GM08714 (cell line): Measurements from ENCODE around the gene ZNF775.

Experiments
- H3K4me3 ChIP-seq: fragments of 200-500 bp; sonication (Bioruptor generic); 2 replicates; pipeline ENCODE4 v1.5.1; 2014; ENCODE audit warnings: mild to moderate bottlenecking, low read length, inconsistent platforms
- ZNF274 ChIP-seq: IDR thresholded peaks from 2 replicates; pipeline ENCODE4 v1.6.1; 2012; ENCODE audit warnings: mild to moderate bottlenecking, low read depth, low read length

Gene ZNF775

DNA sequence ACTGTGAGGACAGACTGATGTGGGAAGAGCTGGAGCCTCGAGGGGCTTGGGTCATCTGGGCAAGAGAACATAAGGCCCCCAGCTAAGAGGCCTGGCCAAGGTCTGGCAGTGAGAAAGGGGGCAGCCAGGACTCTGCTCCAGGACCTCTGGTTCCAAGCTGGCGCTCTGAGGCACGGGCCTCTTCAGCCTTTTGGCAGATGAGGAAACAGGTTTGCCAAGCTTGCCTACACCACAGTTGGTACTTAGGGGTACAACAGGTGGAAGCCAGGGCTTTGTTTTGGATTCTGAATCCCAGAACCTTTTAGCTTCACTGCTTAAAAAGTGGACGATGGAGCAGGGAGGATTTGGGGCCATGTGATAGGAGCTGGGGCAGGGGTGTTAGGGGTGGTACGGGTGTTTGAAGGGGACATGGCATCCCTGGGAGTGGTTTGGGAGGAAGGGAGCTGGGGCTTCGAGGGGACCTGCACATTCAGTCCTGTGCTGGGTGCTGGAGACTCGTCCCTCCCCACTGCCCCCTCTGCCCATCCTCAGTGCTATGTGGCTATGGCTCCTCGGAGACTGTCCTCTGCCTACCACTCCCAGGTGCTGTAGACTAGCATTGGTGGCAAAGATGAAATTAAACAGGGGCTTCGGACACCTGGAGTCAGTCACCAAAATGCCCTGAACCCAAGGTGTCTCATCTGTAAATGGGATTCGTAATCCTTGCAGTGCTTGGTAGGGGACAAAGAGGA, 30.3 kb downstream of the ZNF775 start:
- no peak for TF ChIP-seq ZNF274
- no peak overlapping the region for H3K4me3 ChIP-seq

GRCh38 chr7:150410131-150410530, 31.0 kb downstream of the ZNF775 start:
- H3K4me3 ChIP-seq, result no peak overlapping the region
- no peak for TF ChIP-seq ZNF274

DNA sequence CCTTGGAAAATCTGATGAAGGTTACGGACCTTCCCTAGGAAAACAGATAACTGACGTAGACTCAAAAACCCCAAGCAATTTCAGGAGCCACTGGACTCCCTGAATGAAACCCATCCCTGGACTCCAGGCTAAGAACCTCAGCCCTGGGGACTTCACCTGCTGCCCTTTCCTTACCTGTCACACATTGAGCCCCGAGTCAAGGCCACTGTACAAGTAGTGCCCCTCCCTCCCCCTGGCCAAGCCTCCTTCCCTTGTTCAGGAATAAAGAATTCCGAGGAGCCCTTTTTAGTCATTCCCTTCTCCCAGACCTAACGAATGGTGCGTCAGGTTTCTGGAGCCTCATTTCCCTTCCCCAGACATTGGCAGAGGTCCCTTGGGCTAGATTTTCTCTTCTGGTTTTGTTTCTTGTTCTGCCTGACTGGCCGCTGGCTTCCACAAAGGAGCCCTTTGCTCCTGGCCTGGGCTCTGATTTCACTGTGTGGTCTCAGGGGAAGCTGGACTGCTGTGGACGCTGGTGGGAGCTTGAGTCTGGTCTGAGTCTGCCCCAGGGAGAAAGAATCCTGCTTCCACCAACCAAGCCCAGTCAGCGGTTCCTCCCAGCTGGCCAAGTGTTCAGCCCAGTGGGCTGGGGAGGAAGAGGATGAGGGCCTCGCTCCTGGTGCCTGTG, 31.7 kb downstream of the ZNF775 start:
- no peak for TF ChIP-seq ZNF274

GRCh38 chr7:150411606-150412005, 32.5 kb downstream of the ZNF775 start:
- TF ChIP-seq ZNF274, result no peak
- H3K4me3 ChIP-seq, result no peak overlapping the region

More for the DNA sequence above, 31.7 kb downstream of the ZNF775 start:
- no peak overlapping the region for H3K4me3 ChIP-seq

DNA sequence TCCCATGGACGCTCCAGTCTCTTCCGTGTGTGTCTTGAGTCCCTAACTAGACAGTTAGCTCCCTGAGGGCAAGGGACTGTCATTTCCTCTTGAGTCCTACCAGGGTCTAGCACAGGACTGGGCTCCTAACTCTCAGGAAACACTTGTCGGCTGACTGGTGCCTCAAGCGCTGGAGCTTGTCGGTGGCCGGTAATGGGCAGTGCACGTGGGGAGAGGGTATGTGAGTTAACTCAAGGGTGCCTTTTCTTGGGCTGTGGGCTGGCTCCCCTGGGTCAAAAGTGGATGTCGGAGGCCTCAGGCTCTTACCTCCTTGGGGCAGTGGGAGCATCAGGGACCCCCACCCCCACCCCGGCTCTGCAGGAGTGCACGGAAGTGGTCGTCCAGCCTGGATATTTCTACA, 32.9 kb downstream of the ZNF775 start:
- TF ChIP-seq ZNF274, result no peak
- no peak overlapping the region for H3K4me3 ChIP-seq

DNA sequence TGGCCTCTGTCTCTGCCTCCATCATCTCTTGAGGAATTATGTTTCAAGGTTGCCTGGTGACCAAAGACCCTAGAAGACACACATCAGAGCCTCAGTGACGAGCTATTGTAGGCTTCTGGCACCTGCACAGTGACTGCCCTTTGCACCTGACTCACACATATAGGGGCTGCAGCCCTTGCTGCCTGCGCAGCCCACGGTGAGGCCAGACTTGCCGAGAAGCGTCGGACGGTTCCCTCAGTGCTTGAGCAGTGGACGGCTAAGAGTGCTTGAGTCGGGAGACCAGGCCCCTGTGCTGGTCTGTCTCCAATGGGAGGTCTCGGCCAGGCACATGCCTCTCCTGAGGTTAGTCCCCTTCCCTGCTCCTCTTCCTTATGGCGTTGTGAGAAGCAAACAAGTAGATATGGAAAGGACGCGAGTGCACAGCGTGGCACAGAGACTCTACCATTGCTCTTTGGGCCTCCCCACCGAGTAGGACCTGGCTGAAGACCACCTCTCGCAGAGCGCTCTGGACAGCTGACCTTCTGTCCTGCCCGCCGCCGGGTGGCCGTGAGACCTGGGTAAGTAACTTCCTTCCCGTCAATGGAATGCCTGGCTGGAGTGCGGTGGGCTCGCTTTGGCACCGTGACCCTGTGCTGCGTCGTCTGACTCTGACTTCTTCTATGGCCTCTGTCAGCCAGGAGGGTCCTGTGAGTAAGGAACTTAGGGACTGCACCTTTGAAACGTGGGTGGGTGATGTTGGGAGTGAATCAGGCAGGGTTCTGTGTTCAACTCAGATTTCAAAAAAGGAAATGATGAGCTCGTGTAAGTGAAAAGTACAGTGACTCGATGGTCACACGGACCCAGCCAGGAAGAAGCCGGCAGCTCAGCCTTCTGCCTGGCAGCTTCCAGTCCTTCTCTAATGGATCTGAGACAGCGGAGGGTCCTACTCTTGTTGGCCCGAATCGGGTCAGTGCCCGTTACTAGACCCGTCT, 33.7 kb downstream of the ZNF775 start:
- H3K4me3 ChIP-seq, result no peak overlapping the region
- no peak for TF ChIP-seq ZNF274

- H3K4me3 ChIP-seq, result no peak overlapping the region
- no peak for TF ChIP-seq ZNF274
These were observed 34.5 kb downstream of the ZNF775 start for GRCh38 chr7:150413640-150414081.

GRCh38 chr7:150415161-150416153, 36.3 kb downstream of the ZNF775 start:
- TF ChIP-seq ZNF274, result no peak
- H3K4me3 ChIP-seq, result no peak overlapping the region

DNA sequence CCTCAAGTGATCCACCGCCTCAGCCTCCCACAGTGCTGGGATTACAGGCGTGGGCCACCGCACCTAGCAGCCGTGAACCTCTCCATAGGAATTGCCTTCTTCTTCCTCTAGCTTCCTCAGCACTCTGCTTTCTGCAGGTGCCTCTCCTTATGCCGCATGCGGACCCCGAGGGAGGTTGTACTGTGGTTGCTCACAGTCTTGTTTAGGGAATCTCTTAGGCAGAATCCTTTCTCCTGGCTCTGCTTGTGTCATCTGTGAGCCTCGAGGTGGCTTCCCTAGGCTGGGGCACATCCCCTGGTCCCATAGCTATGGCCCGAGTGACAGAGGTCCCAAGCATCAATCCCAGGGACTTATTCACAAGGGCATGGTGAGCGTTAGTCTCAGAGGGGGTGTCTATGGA, 38.1 kb downstream of the ZNF775 start:
- no peak overlapping the region for H3K4me3 ChIP-seq
- no peak for TF ChIP-seq ZNF274

DNA sequence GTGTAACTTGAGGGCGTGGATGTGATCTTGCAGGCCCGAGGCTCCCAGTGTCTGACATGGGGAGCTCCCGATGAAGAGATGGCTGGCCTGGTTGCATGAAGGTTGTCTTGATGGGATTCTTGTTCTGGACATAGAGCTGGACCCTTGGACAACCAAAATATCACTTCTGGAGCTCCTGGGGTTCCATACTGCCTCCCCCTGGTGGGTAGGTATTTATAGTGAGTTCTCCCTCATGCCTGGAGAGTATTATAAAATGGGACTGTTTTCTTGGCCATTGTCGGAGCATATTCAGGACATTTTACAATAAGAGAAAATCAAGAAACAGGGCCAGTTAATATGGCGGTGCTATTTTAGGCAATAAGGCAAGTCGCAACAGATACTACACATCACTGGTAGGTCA, 38.7 kb downstream of the ZNF775 start:
- H3K4me3 ChIP-seq, result no peak overlapping the region
- TF ChIP-seq ZNF274, result no peak

DNA sequence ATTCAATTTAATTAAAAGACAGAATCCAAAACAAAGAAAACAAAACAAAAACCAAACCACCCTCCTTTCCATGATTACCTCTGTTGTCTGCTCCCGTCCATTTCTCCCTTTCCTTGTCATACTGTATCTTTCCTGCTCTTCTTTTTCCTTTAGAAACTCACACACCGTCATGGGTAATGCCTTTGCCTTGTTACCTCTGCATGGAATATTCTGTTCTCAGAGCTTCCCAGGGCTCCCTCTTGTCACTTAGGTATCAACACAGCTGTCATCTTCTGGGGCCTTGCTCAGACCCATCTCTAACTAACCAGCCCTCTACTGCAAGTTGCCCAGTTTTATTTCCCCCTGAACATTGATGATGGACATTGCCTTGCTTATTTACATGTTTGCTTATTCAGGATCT, 41.1 kb downstream of the ZNF775 start:
- no peak for TF ChIP-seq ZNF274
- no peak overlapping the region for H3K4me3 ChIP-seq

GRCh38 chr7:150420987-150421674, 42.0 kb downstream of the ZNF775 start:
- TF ChIP-seq ZNF274, result no peak
- no peak overlapping the region for H3K4me3 ChIP-seq

DNA sequence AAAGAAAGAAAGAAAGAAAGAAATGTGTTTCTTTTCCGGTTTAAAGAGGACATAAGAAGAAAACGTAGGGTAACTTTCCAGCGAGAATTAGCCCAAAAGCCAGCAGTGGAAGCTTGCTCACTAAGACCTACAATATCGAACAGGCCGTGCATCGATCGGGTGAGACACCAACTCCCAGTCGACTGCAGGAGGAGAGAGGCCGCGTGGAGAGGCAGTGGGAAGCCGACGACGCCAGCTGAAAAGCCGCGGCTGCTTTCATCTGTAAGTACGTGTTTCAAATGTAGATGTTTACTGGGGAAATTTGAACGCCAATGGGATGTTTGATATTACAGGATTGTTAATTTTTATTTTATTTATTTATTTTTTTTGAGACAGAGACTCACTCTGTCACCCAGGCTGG, 42.7 kb downstream of the ZNF775 start:
- no peak for TF ChIP-seq ZNF274
- no peak overlapping the region for H3K4me3 ChIP-seq
